Lower leg skin (tissue), 4 donors: Measurements from ENCODE around the gene BCAS1. TPM values are rescaled to one million over a fixed set of nuclear protein-coding genes. Genes with fewer than 3 reads are reported as not detected.

Experiments used
- DNase-seq, 2 donors: peaks; one replicate each; pipeline ENCODE4 v3.0.0-alpha.2; 2019; ENCODE audit warnings: low spot score in 2 of 2
- H3K4me3 ChIP-seq: fragments of 200-600 bp; sonication (generic); 2 replicates; pipeline ENCODE4 v1.5.1; 2017; ENCODE audit warnings: mild to moderate bottlenecking, low read depth; ENCODE audit not compliant: poor library complexity, severe bottlenecking
- POLR2A ChIP-seq, 2 donors: fragments of 450-650 bp; IDR thresholded peaks; one replicate each; pipeline ENCODE4 v1.6.1; 2016 to 2017; ENCODE audit warnings: antibody characterized with exemption in 2 of 2, mild to moderate bottlenecking in 1 of 2, moderate library complexity in 1 of 2
- WGBS, 2 donors: methylation state at CpG; one replicate each; pipeline ENCODE4 v1.1.5; 2018; 5-methylcytosine and 5-hydroxymethylcytosine counted together
- intact Hi-C: fragments of 100-400 bp; cut with DNase I; formaldehyde crosslinking; loops from one replicate; pipeline ENCODE4 v1.15.0; 2023; ENCODE audit warnings: low total_unique reads
- total RNA-seq, 4 donors: library from RNA; depleted of rRNA; stranded (reverse); fragments of >200 nt; gene quantifications; one replicate each; pipeline ENCODE4 v1.1.0, GENCODE V29; 2016
- TF ChIP-seq, protein P1 (sequence below), 3 donors: fragments of 450-650 bp; IDR thresholded peaks; one replicate each; pipeline ENCODE4 v1.5.1; 2016; ENCODE audit warnings: antibody characterized with exemption in 3 of 3, mild to moderate bottlenecking in 3 of 3, moderate library complexity in 2 of 3

BCAS1 gene
- total RNA-seq, 4 donors from 2014 or later = 1.7 to 3.7 (median 2.1) TPM

- WGBS, 2 donors = 84 to 86% methylated on average over 5 of the region's 5 CpGs
- DNase-seq = no peak
- TF ChIP-seq POLR2A (IDR thresholded peaks at IDR 0.05) = no peak
- TF ChIP-seq, protein P1, sequence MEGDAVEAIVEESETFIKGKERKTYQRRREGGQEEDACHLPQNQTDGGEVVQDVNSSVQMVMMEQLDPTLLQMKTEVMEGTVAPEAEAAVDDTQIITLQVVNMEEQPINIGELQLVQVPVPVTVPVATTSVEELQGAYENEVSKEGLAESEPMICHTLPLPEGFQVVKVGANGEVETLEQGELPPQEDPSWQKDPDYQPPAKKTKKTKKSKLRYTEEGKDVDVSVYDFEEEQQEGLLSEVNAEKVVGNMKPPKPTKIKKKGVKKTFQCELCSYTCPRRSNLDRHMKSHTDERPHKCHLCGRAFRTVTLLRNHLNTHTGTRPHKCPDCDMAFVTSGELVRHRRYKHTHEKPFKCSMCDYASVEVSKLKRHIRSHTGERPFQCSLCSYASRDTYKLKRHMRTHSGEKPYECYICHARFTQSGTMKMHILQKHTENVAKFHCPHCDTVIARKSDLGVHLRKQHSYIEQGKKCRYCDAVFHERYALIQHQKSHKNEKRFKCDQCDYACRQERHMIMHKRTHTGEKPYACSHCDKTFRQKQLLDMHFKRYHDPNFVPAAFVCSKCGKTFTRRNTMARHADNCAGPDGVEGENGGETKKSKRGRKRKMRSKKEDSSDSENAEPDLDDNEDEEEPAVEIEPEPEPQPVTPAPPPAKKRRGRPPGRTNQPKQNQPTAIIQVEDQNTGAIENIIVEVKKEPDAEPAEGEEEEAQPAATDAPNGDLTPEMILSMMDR (IDR thresholded peaks at IDR 0.05) = no peak
- H3K4me3 ChIP-seq = no peak overlapping the region
- intact Hi-C loops = no loop called here
Measured at GRCh38 chr20:53905820-53906191, 164.6 kb downstream of the BCAS1 start.

- no peak overlapping the region for H3K4me3 ChIP-seq
- 97 to 98% methylated on average over 13 of the region's 13 CpGs for WGBS, 2 donors
- intact Hi-C loops = no loop called here
- no peak for DNase-seq
- TF ChIP-seq, protein P1 (IDR thresholded peaks at IDR 0.05) = no peak
- no peak for TF ChIP-seq POLR2A (IDR thresholded peaks at IDR 0.05)
Measured at GRCh38 chr20:53905019-53905819, 165.2 kb downstream of the BCAS1 start.

- WGBS, 2 donors = 98% methylated on average over 3 of the region's 3 CpGs
- no peak for TF ChIP-seq POLR2A (IDR thresholded peaks at IDR 0.05)
- TF ChIP-seq, protein P1 (IDR thresholded peaks at IDR 0.05) = no peak
- no peak for DNase-seq
- intact Hi-C loops = no loop called here
- no peak overlapping the region for H3K4me3 ChIP-seq
Measured at GRCh38 chr20:53904261-53904660, 166.1 kb downstream of the BCAS1 start.

DNA sequence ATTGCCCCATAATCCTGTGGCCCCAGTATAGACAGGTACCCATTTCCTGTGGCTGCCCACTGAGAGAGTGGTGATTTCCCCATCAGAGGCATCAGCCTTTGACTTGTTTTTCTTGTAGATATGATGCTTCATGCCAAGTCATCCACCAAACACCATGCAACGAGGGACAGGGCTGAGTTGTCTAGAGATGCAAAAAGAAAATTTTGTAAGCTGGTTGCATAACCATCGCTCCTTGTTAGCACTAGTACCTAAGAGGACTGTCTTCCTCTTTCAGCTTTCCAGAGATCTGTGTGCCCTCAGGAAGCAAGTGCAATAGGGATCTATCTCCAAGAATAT is 166.8 kb downstream of the BCAS1 start:
- TF ChIP-seq POLR2A (IDR thresholded peaks at IDR 0.05) = no peak
- TF ChIP-seq, protein P1 (IDR thresholded peaks at IDR 0.05) = no peak
- no peak overlapping the region for H3K4me3 ChIP-seq
- WGBS, 2 donors = 46 to 70% methylated on average over 2 of the region's 2 CpGs
- no peak for DNase-seq
- intact Hi-C loops = no loop called here

DNA sequence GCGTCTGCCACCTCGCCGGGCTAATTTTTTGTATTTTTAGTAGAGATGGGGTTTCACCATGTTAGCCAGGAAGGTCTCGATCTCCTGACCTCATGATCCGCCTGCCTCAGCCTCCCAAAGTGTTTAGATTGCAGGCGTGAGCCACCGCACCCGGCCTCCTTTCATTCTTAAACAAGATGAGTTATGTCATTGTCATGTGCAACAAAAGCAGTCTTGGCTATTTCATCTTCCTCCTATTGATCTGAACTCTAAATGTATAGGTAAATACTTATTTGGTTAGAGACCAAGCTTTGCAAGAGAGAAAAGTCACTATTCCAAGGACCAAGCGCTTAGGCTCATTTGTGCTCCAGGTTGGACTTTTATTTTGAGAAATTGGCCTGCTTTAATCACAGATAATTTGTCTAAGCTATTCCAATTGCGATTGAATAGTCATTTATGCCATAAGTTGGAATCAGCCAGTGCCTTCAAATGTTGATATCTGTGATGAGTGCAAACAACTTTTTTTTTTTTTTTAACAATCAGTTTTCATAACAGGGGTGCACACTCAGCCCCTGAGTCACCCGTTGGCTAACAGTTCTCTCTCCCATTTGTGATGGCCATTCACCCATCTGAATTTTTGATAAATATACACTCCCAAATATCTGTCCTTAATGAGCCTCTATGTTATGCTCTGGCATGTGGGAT is 167.3 kb downstream of the BCAS1 start:
- DNase-seq = peak in 1 of 2 donors; percentile 37
- no peak overlapping the region for H3K4me3 ChIP-seq
- TF ChIP-seq, protein P1 (IDR thresholded peaks at IDR 0.05) = no peak
- TF ChIP-seq POLR2A (IDR thresholded peaks at IDR 0.05) = no peak
- WGBS, 2 donors = 92 to 93% methylated on average over 11 of the region's 11 CpGs
- intact Hi-C loops = no loop called here
